ENCODE results near the gene COMMD6. TPM values are rescaled to one million over a fixed set of nuclear protein-coding genes. Genes with fewer than 3 reads are reported as not detected.

COMMD6 gene
- total RNA-seq, 1 donor = 24.5 TPM

- DNase-seq (ENCODE audit: low read depth in 2 of 3, low spot score in 2 of 3) = no peak
These were observed 3.8 kb downstream of the COMMD6 start for GRCh38 chr13:75533861-75534260.

DNA sequence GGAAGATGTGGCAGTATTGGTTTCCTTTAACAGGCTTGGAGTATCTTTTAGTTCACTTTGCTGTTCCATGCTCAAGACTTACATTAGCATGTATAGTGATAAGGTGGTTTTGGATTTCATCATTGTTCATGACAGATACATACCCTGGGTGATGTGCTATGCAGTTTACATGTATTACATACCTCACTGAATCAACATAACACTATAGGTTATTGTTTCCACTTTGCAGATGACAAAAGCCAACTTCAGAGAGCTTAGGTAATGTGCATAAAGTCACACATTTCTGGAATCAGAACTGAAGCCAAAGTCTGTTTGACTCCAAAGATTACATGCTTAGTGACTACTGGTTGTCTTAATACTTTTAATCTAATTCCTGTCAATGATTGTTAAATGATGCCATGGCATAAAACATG is 7.1 kb downstream of the COMMD6 start:
- DNase-seq (ENCODE audit: low read depth in 2 of 3, low spot score in 2 of 3) = peak in 1 of 3 donors; percentile 18

GRCh38 chr13:75521956-75522355 is 15.7 kb downstream of the COMMD6 start:
- DNase-seq (ENCODE audit: low read depth in 2 of 3, low spot score in 2 of 3) = no peak

DNA sequence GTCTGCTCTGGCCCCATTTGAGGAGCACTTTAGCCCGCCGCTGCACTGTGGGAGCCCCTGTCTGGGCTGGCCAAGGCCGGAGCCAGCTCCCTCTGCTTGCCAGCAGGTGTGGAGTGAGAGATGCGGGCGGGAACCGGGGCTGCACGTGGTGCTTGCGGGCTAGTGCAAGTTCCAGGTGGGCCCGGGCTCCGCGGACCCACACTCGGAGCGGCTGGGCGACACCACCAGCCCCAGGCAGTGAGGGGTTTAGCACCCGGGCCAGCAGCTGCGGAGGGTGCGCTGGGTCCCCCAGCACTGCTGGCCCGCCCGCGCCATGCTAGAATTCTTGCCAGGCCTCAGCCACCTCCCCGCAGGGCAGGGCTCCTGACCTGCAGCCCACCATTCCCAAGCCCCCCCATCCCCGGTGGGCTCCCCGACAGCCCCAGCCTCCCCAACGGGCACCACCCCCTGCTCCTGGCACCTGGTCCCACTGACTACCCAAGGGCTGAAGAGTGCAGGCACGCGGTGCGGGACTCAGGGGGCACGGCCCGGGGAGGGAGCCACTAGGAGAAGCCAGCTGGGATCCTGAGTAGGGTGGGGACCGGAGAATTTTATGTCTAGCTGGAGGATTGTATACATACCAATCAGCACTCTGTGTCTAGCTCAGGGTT is 19.1 kb downstream of the COMMD6 start:
- DNase-seq (ENCODE audit: low read depth in 2 of 3, low spot score in 2 of 3) = no peak

DNA sequence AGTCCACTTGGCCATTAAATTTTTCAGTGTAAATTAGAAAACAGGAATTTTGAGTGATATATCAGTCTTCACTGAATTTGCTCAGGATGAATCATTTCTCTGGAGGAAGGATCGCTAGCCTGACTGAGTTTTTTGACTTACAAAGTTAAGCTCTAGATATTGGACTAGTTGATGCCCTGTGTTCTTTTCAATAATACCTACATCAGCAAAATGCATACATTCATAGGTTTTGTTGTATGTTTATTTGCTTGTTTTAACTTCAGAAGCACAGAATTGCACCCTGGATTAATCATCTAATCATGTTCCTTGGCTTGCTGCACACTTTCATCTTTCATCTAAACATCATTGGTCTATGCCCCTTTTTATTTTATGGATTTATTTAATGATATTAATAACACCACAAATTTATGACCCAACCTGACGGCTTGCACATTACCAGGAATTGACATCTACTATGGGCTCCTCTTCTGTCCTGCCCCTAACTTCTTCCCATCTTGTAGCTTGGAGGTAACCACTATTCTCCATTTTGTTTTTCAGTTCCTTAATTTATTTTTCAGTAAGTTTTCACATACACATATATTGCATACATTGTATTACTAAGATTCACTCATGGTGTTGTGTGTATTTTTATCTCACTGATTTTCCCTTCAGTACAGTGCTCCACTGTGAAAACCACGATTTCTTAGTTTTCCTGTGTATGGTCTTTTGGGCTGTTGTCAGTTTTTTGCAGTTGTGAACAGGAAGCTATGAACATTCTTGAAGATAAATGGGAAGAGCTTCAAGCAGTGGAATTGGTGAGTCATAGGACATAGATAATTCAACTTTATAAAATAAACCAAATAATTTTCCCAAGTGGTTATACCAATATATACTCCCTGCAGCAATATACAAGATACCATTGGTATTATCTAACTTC is 23.3 kb downstream of the COMMD6 start:
- DNase-seq (ENCODE audit: low read depth in 2 of 3, low spot score in 2 of 3) = no peak

DNA sequence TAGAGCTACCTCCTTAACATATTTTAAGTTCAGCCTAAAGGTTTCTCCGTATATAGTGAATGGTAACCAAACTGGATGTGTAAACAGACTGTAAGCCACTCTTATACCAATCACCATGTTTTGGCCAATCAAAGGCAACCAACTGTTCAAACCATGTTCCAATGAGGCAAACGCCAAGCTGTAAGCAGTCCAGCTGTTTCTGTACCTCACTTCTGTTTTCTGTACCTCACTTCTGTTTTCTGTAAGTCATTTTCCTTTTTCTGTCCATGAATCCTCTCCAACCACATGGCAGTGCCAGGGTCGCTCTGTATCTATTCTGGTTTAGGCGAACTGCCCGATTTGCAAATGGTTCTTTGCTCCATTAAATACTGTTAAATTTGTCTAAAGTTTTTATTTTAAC is 24.4 kb downstream of the COMMD6 start:
- no peak for DNase-seq (ENCODE audit: low read depth in 2 of 3, low spot score in 2 of 3)

GRCh38 chr13:75512253-75512652 is 25.4 kb downstream of the COMMD6 start:
- no peak for DNase-seq (ENCODE audit: low read depth in 2 of 3, low spot score in 2 of 3)

- DNase-seq (ENCODE audit: low read depth in 2 of 3, low spot score in 2 of 3) = no peak
These were observed 26.5 kb downstream of the COMMD6 start for GRCh38 chr13:75511051-75511625.

GRCh38 chr13:75508002-75508548 is 29.6 kb downstream of the COMMD6 start:
- DNase-seq (ENCODE audit: low read depth in 2 of 3, low spot score in 2 of 3) = no peak

GRCh38 chr13:75507027-75508001 is 30.3 kb downstream of the COMMD6 start:
- DNase-seq (ENCODE audit: low read depth in 2 of 3, low spot score in 2 of 3) = no peak

GRCh38 chr13:75506018-75506417 is 31.6 kb downstream of the COMMD6 start:
- DNase-seq (ENCODE audit: low read depth in 2 of 3, low spot score in 2 of 3) = no peak

GRCh38 chr13:75505327-75505726 is 32.3 kb downstream of the COMMD6 start:
- peak in 1 of 3 donors; percentile 59 for DNase-seq (ENCODE audit: low read depth in 2 of 3, low spot score in 2 of 3)

GRCh38 chr13:75495938-75496337 is 41.7 kb downstream of the COMMD6 start:
- no peak for DNase-seq (ENCODE audit: low read depth in 2 of 3, low spot score in 2 of 3)

GRCh38 chr13:75494491-75494890 is 43.1 kb downstream of the COMMD6 start:
- no peak for DNase-seq (ENCODE audit: low read depth in 2 of 3, low spot score in 2 of 3)

GRCh38 chr13:75493156-75493555 is 44.5 kb downstream of the COMMD6 start:
- no peak for DNase-seq (ENCODE audit: low read depth in 2 of 3, low spot score in 2 of 3)

DNA sequence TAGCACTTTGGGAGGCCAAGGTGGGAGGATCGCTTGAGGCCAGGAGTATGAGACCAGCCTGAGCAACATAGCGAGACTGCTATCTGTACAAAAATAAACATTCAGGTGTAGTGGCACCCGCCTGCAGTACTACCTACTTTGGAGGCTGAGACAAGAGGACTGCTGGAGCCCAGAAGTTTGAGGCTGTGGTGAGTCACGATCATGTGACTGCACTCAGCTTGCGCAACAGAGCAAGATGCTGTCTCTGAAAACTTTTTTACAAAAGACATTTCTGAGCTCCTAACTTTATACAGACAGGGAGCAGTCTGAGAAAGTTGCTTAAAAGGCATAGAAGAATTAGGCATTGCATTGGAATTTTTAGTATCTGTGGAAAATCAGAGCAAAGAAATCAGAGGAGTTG is 45.3 kb downstream of the COMMD6 start:
- DNase-seq (ENCODE audit: low read depth in 2 of 3, low spot score in 2 of 3) = no peak

- no peak for DNase-seq (ENCODE audit: low read depth in 2 of 3, low spot score in 2 of 3)
These were observed 46.3 kb downstream of the COMMD6 start for GRCh38 chr13:75491376-75491775.

- peak in 2 of 3 donors; percentile 16 to 73 for DNase-seq (ENCODE audit: low read depth in 2 of 3, low spot score in 2 of 3)
These were observed 48.0 kb downstream of the COMMD6 start for GRCh38 chr13:75489502-75490263.

Data from hematopoietic multipotent progenitor cell (in vitro differentiated cells).